HG02840 (cell line): ENCODE data around the gene SH3BP2.

Experiments used
- ATAC-seq: cut with Tn5 transposase; IDR thresholded peaks from one replicate; pipeline ENCODE4 v1.9.1; 2021; ENCODE audit warnings: mild to moderate bottlenecking, moderate library complexity, moderate number of reproducible peaks; ENCODE audit not compliant: unreplicated experiment, low FRiP score

Gene SH3BP2

GRCh38 chr4:2790583-2791517 lies 2.0 kb upstream of the SH3BP2 start:
- ATAC-seq: no peak

GRCh38 chr4:2791518-2792395 lies 1.1 kb upstream of the SH3BP2 start:
- ATAC-seq: no peak

GRCh38 chr4:2792396-2792710 lies 532 bp upstream of the SH3BP2 start:
- no peak for ATAC-seq

- no peak for ATAC-seq
These were observed 951 bp downstream of the SH3BP2 start for GRCh38 chr4:2793586-2794485.

- ATAC-seq: no peak
These were observed 1.8 kb downstream of the SH3BP2 start for GRCh38 chr4:2794486-2795299.

- no peak for ATAC-seq
These were observed 2.5 kb downstream of the SH3BP2 start for GRCh38 chr4:2795300-2795892.

DNA sequence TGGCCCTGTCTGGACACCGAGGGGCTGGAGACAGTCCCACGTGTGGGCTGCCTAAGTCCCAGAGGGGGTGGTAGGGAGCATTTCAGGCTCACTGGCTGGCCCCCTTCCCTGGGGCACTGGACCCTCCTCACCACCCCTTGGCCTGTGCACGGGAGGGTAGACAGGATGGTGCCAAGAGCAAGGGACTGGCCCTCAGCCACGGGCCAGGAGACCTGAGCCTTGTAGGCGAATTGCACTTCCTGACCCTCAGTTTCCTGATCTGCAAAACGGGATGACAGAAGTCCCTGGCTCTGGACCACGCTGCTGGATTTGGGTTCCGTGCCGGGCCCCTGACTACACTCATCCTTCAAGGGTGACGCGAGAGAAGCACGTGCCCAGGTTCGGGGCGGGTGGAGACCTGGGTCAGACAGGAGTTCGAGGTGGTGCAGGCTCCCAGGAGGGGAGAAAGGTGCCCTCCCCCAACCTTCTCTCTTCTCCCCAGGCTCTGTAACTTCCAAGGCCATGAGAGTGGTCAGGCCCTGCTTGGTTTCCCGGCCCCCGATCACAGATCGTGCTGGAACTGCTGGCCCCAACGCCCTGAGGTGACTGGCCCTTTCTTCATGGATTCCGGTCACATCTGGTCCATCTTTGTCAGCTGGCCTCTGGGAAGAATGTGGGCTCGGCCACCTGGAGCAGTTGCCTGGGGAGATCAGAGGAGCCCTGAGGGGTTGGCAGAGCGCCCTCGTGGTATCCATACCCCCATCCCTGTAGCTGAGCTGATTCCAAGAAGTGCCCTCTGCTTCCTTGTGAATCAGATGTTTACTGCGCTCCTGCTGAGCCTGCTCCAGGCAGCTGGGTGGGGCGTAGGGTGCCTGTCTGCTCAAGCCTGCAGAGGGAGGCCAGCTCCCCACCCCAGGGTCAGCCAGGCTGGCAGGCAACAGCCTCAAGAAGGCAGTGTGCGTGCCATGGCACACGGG lies 3.3 kb downstream of the SH3BP2 start:
- no peak for ATAC-seq

DNA sequence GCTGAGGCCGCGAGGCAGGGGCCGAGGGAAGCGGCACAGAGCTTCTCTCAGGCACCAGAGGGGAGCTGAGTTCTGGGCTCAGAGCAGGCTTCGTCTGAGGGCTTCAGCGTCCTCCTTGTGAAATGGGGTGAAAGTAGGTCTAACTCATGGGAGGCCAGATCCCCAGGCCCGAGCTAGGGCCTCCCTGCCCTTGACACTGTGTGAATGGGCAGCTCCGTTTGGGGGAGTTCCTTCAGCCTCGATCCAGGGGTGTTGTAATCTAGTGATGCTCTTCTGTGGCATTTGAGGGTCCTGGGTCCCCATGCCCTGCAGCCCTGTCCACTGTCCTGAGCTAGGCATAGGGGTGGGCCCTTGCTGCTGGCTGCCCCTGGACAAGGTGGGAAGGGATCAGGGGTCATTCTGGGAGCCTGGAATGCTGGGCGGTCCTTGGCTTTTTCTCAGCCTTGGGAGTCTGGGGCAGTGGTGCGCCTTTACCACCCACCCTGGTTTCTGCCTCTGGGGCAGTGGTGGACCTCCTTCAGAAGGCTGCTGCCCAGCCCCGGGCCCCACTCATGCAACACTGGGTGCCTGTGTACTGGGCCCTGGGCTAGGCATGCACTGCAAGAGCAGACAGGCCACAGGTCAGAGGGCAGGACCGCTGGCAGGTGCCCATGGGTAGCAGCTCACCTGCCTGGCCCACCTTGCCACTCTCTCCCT lies 4.1 kb downstream of the SH3BP2 start:
- ATAC-seq: no peak

DNA sequence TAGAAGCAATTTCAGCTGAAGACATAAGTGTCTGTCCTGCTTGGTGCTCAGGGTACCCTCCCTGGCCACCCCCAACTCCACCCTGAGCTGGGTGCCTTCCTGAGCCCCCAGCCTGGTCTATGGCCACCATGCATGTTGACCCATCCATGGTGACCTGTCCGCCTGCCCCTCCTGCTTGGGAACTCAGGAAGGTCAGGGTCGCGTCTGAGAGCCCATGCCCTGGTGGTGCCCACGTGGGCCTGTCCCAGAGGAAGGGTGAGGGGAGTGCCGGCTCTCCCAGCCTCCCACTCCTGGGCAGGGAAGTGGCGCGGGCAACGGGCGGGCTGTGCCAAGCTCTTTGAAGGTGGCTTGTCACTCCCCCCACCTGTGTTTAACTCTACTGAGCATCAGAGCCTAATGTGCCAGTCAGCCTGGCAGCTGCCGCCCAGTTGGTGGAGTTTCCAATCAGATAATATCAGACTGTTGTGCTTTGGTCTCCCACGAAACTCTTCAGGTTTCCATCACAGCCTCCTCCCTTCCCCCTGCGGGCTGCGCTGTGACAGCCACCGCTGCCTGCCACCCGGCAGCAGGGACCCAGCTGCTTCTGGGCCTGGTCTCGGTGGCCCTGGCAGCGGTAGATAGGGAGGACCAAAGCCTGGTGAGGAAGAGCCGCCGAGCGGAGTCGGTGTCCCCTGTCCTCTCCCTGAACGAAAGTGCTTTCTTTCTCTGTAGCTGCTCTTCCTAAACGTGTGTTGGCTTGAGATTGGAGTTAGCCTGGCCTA lies 4.8 kb downstream of the SH3BP2 start:
- ATAC-seq: no peak

GRCh38 chr4:2798399-2799223 lies 5.7 kb downstream of the SH3BP2 start:
- ATAC-seq: no peak

DNA sequence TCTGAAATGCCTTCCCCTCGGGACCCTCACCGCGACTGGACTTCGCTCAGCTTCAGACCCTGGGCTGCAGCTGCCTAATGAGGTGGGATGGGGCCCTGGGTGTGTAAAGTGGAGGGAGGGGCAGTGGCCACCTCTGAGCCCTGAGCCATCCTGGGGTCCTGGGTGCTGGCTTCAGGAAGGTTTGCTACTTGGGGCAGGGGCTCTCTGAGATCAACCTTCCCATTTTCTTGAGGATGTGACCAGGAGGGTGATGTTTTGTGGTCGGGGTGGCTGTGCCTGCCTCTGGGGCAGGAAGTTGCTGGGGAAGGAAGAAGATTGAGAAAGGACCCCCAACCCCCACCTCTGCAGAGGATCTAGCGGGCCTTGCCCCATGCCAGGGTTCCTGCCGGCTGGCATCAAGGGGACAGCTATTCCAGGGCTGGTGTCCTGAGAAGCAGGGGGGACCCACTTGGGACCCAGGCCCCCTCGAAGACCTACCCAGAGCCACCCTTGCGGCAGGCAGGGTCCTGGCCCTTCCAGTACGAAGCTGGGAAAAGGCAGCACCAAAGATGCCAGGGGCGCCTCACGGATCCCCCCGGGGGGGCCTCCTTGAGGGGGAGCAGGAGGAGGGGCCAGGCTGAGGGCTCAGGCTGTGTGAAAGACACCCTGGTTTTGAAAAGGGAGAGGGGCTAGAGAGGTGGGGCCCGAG lies 6.5 kb downstream of the SH3BP2 start:
- ATAC-seq: no peak

- no peak for ATAC-seq
These were observed 7.2 kb downstream of the SH3BP2 start for GRCh38 chr4:2799971-2800690.

DNA sequence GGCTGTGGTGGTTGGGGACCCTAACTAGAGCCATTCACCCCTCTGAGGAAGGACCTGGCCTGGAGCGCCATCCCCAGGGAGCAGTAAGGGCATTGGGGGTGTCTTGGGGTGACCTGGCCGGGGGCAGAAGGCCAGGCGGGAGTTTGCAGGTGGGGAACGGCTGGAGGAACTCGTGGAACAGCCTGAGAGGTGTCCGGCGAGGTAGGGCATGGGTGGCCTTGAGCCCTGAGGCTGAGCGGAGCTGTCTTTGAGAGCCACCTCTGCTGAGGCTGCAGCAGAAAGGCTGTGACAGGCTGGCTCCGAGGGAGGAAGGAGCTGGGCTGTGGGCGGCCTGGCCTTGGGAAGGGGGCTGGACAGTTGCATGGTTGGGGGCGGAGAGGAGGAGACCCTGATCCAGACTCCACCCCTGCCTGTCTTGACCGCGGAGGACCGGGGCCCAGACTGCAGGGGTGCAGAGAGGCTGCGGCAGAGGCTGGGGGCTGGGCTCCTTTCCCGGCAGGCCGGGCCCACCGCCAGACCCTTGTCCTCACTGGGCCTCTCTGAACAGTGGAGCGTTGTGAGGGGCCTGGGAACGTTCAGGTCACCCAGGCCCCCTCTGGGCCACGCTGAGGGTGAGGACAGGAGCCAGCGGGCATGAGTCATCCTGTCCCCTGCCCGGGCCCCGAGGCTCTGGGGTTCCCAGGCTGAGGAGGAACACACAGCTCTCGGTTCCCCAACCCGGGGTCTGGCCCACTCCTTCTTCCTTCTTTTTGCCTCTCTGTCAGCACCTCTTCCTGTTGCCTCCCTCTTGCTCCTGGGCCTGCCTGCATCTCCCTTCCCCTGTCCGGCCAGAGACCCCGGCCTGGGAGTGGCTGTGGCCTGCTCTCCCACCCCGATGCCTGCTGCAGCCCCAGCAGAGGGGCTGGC lies 8.1 kb downstream of the SH3BP2 start:
- ATAC-seq: no peak
